ENCODE measurements around the gene DNAJC2. TPM values are rescaled to one million over a fixed set of nuclear protein-coding genes. Genes with fewer than 3 reads are reported as not detected.
A peak's percentile ranks its signal among the peaks of the same experiment; 100 is the strongest.

DNAJC2 gene, protein sequence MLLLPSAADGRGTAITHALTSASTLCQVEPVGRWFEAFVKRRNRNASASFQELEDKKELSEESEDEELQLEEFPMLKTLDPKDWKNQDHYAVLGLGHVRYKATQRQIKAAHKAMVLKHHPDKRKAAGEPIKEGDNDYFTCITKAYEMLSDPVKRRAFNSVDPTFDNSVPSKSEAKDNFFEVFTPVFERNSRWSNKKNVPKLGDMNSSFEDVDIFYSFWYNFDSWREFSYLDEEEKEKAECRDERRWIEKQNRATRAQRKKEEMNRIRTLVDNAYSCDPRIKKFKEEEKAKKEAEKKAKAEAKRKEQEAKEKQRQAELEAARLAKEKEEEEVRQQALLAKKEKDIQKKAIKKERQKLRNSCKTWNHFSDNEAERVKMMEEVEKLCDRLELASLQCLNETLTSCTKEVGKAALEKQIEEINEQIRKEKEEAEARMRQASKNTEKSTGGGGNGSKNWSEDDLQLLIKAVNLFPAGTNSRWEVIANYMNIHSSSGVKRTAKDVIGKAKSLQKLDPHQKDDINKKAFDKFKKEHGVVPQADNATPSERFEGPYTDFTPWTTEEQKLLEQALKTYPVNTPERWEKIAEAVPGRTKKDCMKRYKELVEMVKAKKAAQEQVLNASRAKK
- total RNA-seq, result 10 to 100 TPM; 28.8 to 44.0 TPM

DNA sequence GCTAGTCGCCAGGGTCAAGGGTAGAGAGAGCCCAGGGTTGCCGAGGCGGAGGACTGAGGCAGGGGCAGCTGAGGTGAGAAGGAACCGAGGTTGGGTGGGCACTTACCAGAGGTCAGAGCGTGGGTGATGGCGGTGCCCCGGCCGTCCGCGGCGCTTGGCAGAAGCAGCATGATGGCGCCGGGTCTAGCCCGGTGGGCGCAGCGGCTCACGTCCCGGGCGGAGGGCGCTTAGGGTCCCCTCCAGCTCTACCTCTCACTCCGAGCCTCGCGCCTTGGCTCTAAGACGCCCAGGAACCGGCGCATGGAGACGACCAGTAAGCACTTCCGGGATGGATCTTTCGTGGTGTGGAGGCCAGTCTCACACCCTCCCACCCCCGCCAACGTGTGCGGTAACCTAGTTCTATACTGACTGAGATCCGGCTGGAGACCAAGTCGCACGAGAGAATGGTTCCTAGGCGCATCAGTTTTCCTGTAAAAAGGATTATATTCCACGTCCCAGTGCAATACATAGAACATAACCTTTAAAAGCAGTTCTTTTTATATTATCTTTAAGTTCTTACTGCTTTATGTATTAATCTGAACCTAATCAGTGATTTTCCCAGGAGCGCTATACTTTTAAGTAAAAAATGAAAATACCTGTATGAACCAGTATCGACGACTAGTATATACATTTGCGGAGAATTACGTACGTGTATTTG lies at the start of gene DNAJC2:
Gene DNAJC2, minus strand, starts transcription at position 315 of the 697 bp plus-strand sequence. Its CDS starts 145 bp downstream, at position 170.
- H3K4me1 Mint-ChIP-seq, result peaks cover 39% of the 10 kb centered on the region
- H3K4me3 Mint-ChIP-seq, result peak within 1 kb of the TSS; percentile 99
- no peaks in the 10 kb centered on the region for H3K9me3 Mint-ChIP-seq
- peaks cover 75% of the 10 kb centered on the region for H3K36me3 Mint-ChIP-seq (ENCODE audit: low read depth)
- peak within 1 kb of the TSS; percentile 100 for H3K27ac Mint-ChIP-seq
- ATAC-seq (replicated peaks), result peak; percentile 82
- no peaks in the 10 kb centered on the region for H3K27me3 Mint-ChIP-seq

DNA sequence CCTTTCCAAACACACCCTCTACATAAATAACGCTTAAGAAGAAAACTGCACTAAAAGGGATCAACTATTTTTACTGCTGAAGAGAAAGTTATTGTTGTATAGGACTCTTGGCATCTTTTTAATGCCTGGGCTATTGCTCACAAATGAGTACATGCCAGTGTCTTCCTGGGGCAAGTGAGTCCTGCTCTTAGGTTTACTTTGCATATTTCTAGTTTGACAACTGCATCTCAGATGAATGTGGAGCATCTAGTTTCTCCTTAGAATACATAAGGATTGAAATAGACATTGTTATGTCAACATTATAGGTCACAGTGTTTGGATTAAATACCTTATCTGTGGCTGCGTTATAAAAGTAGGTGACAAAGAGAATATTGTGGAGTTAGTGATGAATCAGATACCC lies 47.4 kb upstream of the DNAJC2 start:
- H3K4me1 Mint-ChIP-seq, result no peaks in the 10 kb centered on the region
- no peaks in the 10 kb centered on the region for H3K9me3 Mint-ChIP-seq
- peaks cover 9% of the 10 kb centered on the region for H3K27me3 Mint-ChIP-seq
- no peak overlapping the region for H3K4me3 Mint-ChIP-seq
- H3K27ac Mint-ChIP-seq, result no peak overlapping the region
- no peak for ATAC-seq (replicated peaks)
- H3K36me3 Mint-ChIP-seq (ENCODE audit: low read depth), result no peaks in the 10 kb centered on the region

DNA sequence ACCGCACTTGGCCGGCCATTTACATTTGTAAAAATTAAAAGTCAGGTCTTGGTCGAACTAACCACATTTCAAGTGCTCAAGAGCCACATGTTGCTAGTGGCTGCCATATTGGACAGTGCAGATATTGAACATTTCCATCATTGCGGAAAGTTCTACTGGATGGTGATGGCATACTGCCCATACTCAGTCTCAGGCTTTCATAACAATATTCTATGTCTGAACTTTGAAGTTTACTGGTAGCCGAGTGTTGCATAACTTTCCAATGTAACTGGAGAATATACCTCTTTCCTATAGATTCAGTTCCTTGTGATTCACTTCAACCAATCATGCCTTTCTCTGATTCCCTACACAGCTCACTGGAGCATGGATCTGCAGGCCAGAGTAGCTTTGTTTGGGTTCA lies 46.6 kb upstream of the DNAJC2 start:
- H3K27ac Mint-ChIP-seq, result no peak overlapping the region
- ATAC-seq (replicated peaks), result no peak
- no peaks in the 10 kb centered on the region for H3K9me3 Mint-ChIP-seq
- peaks cover 9% of the 10 kb centered on the region for H3K27me3 Mint-ChIP-seq
- no peak overlapping the region for H3K4me3 Mint-ChIP-seq
- H3K4me1 Mint-ChIP-seq, result no peaks in the 10 kb centered on the region
- H3K36me3 Mint-ChIP-seq (ENCODE audit: low read depth), result no peaks in the 10 kb centered on the region

DNA sequence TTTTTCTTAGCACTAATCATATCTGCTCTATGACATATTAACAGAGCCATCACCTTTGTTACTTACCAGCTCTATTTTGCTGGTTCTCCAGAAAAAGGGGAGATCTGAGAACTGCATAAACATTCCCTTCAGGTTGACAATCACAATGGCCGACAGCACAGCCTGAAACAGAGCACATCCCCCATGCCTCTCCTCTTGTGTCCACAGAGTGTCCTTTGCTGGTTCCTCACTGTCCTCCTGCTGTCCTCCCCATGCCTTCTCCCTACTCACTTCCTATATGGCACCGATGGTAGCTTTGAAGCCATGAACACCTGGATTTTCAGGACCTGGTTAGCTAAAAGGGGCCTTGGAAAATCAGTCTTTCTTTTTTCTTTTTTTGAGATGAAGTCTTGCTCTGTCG lies 44.7 kb upstream of the DNAJC2 start:
- Mint-ChIP-seq H3K27ac (no peak overlapping the region), H3K4me3 (no peak overlapping the region), H3K36me3 (ENCODE audit: low read depth) (no peaks in the 10 kb centered on the region), H3K4me1 (no peaks in the 10 kb centered on the region), H3K27me3 (peaks cover 9% of the 10 kb centered on the region), H3K9me3 (no peaks in the 10 kb centered on the region)
- ATAC-seq (replicated peaks), result no peak

DNA sequence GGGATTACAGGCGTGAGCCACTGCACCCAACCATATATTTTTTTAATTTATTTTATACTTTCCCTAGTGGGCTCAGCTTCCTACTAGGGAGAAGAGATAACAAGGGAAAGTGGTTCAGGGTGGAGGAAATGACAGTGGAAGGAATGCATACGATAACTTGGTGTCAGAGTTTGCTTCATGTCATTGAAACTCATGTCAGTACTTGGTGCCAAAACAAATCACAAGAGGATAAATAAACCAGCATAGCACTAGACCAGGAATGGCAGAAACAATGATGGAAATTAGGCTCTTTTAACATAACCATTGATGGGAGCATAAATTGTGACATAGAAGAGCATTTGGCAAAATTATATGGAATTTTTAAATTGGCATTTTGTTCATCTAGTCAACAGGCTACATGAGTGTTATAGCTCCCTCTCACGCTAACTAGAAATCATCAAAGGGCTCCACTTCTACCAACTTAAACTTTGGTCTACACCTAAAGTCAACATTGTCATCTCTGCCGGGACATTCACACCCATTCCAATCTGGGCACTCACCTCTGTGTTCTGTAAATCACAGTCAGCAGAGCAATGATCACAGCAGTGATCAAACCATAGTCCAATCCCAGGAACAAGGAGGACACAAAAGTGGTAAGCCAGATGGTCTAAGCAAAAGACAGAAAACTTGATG lies 44.0 kb upstream of the DNAJC2 start:
- no peaks in the 10 kb centered on the region for H3K36me3 Mint-ChIP-seq (ENCODE audit: low read depth)
- no peaks in the 10 kb centered on the region for H3K4me1 Mint-ChIP-seq
- no peak overlapping the region for H3K4me3 Mint-ChIP-seq
- no peak overlapping the region for H3K27ac Mint-ChIP-seq
- H3K9me3 Mint-ChIP-seq, result no peaks in the 10 kb centered on the region
- peaks cover 9% of the 10 kb centered on the region for H3K27me3 Mint-ChIP-seq
- no peak for ATAC-seq (replicated peaks)

DNA sequence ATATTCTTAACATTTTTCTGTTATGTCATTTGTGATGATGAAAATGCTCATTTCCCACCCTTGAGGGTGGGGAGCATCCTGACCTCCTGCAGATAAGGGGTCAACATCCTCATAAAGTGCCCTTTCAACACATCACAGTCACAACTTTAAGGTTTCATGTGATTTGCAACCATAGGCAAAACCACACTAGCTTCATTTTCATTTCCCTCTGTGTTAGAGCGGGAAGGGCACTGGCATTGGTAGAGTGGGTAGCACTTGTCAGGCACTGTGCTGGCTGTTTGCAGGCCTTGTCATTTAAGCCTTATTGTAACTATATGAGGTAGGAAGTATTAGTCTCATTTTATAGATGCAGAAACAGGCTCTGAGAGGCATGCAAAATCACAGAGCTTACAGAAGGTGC lies 42.7 kb upstream of the DNAJC2 start:
- H3K4me1 Mint-ChIP-seq, result no peaks in the 10 kb centered on the region
- no peaks in the 10 kb centered on the region for H3K36me3 Mint-ChIP-seq (ENCODE audit: low read depth)
- H3K9me3 Mint-ChIP-seq, result no peaks in the 10 kb centered on the region
- no peak overlapping the region for H3K4me3 Mint-ChIP-seq
- no peak for ATAC-seq (replicated peaks)
- H3K27me3 Mint-ChIP-seq, result peaks cover 9% of the 10 kb centered on the region
- no peak overlapping the region for H3K27ac Mint-ChIP-seq

DNA sequence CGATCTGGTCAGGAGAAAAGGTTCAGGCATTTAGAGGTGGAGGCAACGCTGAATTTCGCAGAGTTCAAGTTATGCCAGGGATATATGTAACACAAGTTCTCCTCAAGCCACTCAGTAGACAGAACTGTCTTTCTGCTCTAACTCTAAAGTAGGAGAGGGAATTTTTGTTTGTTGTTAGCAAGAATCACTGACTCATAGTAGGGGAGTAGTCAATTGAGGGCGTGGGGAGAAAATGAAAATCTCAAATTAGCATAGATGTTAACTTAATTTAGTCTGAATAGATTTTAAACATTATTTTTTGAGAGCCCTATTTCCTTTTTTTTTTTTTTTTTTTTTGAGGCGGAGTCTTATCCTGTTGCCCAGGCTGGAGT lies 37.5 kb upstream of the DNAJC2 start:
- Mint-ChIP-seq H3K27me3 (peaks cover 8% of the 10 kb centered on the region), H3K4me1 (no peaks in the 10 kb centered on the region), H3K9me3 (no peaks in the 10 kb centered on the region), H3K36me3 (ENCODE audit: low read depth) (no peaks in the 10 kb centered on the region), H3K27ac (no peak overlapping the region), H3K4me3 (no peak overlapping the region)
- ATAC-seq (replicated peaks), result no peak

DNA sequence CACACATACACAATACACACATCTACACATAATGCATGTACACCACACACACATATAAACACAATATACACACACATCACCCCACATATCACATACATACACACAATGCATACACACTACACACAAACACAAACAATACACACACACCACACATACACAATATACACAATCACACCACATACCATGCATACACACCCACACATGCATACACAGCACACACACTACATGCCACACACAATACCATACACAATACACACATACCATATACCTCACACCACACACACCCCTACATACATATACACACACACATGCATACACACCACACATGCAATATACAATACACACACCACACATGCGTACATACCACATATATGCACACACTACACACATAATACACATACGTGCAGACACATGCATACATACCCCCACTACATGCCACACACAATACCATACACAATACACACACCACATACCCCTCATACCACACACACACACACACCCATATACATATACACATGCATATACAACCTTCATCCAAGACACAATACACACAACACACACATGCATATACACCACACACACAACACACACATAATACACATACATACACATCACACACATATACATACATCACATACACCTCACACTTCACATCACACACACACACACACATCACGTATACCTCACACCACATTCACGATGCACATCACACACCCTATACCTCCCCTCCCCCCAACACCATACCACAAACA lies 36.9 kb upstream of the DNAJC2 start:
- H3K27ac Mint-ChIP-seq, result no peak overlapping the region
- no peak for ATAC-seq (replicated peaks)
- no peaks in the 10 kb centered on the region for H3K9me3 Mint-ChIP-seq
- H3K4me3 Mint-ChIP-seq, result no peak overlapping the region
- H3K27me3 Mint-ChIP-seq, result peaks cover 8% of the 10 kb centered on the region
- no peaks in the 10 kb centered on the region for H3K36me3 Mint-ChIP-seq (ENCODE audit: low read depth)
- no peaks in the 10 kb centered on the region for H3K4me1 Mint-ChIP-seq

DNA sequence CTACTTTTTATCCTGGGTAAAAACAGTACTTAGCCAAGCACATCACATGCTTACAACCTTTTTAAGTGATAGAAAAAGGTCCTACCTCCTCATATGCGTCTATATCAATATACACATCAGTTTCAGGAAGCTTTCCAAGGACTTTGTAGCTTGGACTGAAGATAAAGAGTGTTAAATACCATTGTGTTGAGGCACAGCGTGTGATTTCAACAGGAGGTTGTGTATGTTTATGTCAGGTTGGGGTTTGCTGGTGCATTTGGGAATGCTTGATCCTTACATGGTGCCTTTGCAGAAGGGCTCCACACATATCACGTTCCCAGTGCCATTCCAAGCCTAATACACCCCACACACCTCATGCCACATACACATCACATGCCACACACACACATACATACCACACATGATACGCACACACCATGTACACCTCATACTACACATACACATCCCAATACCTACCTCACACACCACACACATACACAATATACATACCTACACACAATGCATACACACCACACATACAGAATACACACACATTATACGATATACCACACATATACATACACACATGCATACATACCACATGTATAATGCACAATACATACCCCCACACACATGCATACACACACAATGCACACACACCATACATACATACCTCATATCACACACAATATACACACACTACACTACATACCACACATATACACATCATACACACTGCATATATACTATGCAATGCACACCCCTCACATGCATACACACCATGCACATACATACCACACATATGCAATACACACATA lies 36.0 kb upstream of the DNAJC2 start:
- Mint-ChIP-seq H3K27ac (no peak overlapping the region), H3K9me3 (no peaks in the 10 kb centered on the region), H3K4me3 (no peak overlapping the region), H3K27me3 (peaks cover 8% of the 10 kb centered on the region), H3K4me1 (no peaks in the 10 kb centered on the region), H3K36me3 (ENCODE audit: low read depth) (no peaks in the 10 kb centered on the region)
- no peak for ATAC-seq (replicated peaks)

DNA sequence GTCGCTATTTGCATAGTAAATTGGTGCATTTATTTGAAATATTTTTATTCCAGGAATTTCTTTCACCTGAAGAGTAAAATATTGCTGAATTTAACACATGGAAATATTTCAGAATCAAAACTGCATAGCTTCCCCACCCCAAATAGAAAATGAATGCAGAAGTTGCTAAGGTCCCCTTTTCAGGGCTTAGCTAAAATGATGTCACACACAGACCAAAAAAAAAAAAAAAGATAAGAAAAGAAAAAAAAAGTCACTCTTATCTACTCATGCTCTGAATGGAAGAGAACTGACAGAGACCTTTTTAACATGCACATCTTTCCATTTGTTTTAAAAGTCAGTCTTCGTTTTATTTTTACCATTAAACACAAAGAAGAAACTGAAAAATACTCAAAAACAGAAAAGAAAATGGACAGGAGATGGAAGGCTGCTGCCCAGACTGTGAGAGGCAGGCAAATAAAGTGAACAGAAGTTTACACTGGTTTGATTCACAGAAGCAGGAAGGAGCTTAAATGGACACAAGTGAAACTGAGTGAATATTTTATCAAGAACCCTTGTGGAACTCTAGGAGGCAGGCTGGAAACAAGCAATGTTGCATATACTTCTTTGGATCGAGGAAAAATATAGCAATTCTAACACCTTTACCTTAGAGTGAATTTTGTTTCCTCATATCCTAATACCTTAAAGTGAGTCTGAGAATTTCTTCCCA lies 34.9 kb upstream of the DNAJC2 start:
- no peak for ATAC-seq (replicated peaks)
- Mint-ChIP-seq H3K4me3 (no peak overlapping the region), H3K36me3 (ENCODE audit: low read depth) (no peaks in the 10 kb centered on the region), H3K27ac (no peak overlapping the region), H3K9me3 (no peaks in the 10 kb centered on the region), H3K4me1 (no peaks in the 10 kb centered on the region), H3K27me3 (peaks cover 8% of the 10 kb centered on the region)

DNA sequence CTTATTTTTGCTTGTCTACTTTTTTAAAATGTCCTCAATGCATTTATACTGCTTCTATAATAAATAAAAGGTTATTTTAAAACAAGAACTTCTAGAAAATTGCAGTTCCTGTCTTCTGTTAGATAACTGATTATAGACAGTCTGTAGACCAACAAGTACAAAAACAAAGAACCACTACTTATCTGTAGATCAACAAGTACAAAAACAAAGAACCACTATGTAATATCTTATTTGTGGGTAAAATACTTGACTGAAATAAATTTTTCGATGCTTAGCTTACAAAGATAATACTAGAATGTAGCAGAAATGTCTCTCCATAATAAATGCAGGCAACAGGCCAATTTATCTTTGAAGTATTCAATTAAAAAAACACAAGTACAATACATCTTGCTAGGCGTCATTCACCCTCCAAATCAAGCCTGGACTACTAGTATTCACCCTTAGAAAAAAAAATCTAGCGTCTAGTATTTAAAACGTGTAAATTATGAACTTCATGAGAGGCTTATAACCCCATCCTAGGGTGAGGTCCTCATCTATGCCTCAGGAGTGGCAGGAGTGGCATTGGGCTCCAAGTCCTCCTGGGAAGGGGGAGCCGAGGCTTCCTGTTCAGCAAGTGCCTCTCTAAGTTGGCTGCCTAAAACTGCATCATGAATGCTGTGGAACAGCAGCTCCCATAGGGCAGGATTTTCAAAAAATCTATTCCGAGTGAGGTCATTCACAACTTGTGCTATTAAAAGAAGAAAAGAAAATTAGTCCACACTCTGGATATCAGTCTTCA lies 29.5 kb upstream of the DNAJC2 start:
- Mint-ChIP-seq H3K9me3 (no peaks in the 10 kb centered on the region), H3K4me1 (peaks cover 9% of the 10 kb centered on the region), H3K36me3 (ENCODE audit: low read depth) (peaks cover 16% of the 10 kb centered on the region), H3K27me3 (peaks cover 8% of the 10 kb centered on the region), H3K4me3 (no peak overlapping the region), H3K27ac (no peak overlapping the region)
- ATAC-seq (replicated peaks), result no peak

DNA sequence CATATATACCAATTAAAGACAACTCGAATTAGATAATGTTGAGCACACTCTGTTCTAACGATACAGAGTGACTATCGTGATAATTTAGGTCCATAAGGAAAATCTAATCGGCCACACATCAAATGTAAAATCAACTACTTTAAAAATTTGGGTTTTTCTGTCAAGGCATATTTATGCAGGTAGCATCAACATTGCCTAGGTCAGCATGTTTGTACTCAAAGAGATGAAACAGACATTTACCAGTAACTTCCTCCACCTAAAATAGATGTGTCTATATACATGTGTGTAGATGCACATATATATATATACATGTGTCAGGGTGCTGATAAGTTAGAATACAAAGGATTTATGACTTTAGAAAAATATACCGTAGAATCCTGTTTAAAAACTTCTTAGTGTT lies 24.9 kb upstream of the DNAJC2 start:
- H3K27ac Mint-ChIP-seq, result no peak overlapping the region
- peaks cover 9% of the 10 kb centered on the region for H3K4me1 Mint-ChIP-seq
- H3K9me3 Mint-ChIP-seq, result no peaks in the 10 kb centered on the region
- H3K4me3 Mint-ChIP-seq, result no peak overlapping the region
- no peak for ATAC-seq (replicated peaks)
- peaks cover 63% of the 10 kb centered on the region for H3K36me3 Mint-ChIP-seq (ENCODE audit: low read depth)
- H3K27me3 Mint-ChIP-seq, result no peaks in the 10 kb centered on the region

All from activated T-helper 17 cell treated with anti-CD3 and anti-CD28 coated beads, Interleukin-2, amount 50 U/mL, for 72 hours (primary cell).